ENCODE measurements around the gene SLC25A24. TPM values are rescaled to one million over a fixed set of nuclear protein-coding genes. Genes with fewer than 3 reads are reported as not detected.

Gene SLC25A24
- total and polyA plus RNA-seq, 10 of the 15 experiments (the other 5 are each of a cell fraction or from before 2014, with no cell fraction given) = 4.0 to 20.6 (median 14.2) TPM

DNA sequence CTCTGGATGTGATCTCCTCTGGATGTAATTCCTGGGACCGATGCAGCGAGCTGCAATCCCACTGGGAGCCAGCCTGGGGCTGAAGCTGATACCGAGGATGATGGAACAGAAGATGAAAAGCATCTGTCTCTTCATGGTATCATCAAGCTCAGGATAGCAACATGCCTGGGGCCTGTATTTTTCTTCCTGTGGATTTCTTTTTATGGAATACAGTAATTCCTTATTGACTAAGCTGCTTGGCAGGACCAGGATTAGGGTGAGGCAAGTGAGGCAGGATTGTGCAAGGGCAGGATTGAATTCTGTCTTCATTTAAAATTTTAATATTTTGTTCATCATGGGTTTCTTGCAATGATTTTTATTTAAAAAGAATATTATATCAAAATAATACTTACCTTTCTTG lies 86.6 kb downstream of the SLC25A24 start:
- TF ChIP-seq ZSCAN29 (IDR thresholded peaks at IDR 0.05) = no peak
- no peak for TF ChIP-seq CBX3 (IDR thresholded peaks at IDR 0.05; ENCODE audit: borderline replicate concordance, low read depth)
- TF ChIP-seq ETV6 (conservative IDR thresholded peaks at IDR 0.05 in 1 of 2, IDR thresholded peaks at IDR 0.05 in 1 of 2; ENCODE audit: borderline replicate concordance in 1 of 2, low read depth in 1 of 2) = no peak
- no peak for TF ChIP-seq JUND (IDR thresholded peaks at IDR 0.05; ENCODE audit: low read depth, low read length)
- TF ChIP-seq TCF12 (IDR thresholded peaks at IDR 0.05; ENCODE audit: low read depth, low read length) = no peak
- TF ChIP-seq, protein P1, sequence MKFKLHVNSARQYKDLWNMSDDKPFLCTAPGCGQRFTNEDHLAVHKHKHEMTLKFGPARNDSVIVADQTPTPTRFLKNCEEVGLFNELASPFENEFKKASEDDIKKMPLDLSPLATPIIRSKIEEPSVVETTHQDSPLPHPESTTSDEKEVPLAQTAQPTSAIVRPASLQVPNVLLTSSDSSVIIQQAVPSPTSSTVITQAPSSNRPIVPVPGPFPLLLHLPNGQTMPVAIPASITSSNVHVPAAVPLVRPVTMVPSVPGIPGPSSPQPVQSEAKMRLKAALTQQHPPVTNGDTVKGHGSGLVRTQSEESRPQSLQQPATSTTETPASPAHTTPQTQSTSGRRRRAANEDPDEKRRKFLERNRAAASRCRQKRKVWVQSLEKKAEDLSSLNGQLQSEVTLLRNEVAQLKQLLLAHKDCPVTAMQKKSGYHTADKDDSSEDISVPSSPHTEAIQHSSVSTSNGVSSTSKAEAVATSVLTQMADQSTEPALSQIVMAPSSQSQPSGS (IDR thresholded peaks at IDR 0.05; ENCODE audit: low read length) = no peak
- TF ChIP-seq, protein P2, sequence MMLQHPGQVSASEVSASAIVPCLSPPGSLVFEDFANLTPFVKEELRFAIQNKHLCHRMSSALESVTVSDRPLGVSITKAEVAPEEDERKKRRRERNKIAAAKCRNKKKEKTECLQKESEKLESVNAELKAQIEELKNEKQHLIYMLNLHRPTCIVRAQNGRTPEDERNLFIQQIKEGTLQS (IDR thresholded peaks at IDR 0.05; ENCODE audit: borderline replicate concordance, extremely low read depth, low read depth, low read length) = no peak
- TF ChIP-seq LARP7 (IDR thresholded peaks at IDR 0.05) = no peak
- no peak for TF ChIP-seq KDM1A (IDR thresholded peaks at IDR 0.05; ENCODE audit: borderline replicate concordance)
- TF ChIP-seq CBX5 (IDR thresholded peaks at IDR 0.05; ENCODE audit: low read depth) = no peak
- TF ChIP-seq, protein P3, sequence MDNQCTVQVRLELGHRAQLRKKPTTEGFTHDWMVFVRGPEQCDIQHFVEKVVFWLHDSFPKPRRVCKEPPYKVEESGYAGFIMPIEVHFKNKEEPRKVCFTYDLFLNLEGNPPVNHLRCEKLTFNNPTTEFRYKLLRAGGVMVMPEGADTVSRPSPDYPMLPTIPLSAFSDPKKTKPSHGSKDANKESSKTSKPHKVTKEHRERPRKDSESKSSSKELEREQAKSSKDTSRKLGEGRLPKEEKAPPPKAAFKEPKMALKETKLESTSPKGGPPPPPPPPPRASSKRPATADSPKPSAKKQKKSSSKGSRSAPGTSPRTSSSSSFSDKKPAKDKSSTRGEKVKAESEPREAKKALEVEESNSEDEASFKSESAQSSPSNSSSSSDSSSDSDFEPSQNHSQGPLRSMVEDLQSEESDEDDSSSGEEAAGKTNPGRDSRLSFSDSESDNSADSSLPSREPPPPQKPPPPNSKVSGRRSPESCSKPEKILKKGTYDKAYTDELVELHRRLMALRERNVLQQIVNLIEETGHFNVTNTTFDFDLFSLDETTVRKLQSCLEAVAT (IDR thresholded peaks at IDR 0.05) = no peak
- no peak for TF ChIP-seq EGR1 (IDR thresholded peaks at IDR 0.05; ENCODE audit: borderline replicate concordance in 1 of 2, low read depth in 2 of 2, low read length in 2 of 2)
- no peak for TF ChIP-seq WRNIP1 (IDR thresholded peaks at IDR 0.05; ENCODE audit: borderline replicate concordance, low read depth, low read length)
- TF ChIP-seq, protein P4, sequence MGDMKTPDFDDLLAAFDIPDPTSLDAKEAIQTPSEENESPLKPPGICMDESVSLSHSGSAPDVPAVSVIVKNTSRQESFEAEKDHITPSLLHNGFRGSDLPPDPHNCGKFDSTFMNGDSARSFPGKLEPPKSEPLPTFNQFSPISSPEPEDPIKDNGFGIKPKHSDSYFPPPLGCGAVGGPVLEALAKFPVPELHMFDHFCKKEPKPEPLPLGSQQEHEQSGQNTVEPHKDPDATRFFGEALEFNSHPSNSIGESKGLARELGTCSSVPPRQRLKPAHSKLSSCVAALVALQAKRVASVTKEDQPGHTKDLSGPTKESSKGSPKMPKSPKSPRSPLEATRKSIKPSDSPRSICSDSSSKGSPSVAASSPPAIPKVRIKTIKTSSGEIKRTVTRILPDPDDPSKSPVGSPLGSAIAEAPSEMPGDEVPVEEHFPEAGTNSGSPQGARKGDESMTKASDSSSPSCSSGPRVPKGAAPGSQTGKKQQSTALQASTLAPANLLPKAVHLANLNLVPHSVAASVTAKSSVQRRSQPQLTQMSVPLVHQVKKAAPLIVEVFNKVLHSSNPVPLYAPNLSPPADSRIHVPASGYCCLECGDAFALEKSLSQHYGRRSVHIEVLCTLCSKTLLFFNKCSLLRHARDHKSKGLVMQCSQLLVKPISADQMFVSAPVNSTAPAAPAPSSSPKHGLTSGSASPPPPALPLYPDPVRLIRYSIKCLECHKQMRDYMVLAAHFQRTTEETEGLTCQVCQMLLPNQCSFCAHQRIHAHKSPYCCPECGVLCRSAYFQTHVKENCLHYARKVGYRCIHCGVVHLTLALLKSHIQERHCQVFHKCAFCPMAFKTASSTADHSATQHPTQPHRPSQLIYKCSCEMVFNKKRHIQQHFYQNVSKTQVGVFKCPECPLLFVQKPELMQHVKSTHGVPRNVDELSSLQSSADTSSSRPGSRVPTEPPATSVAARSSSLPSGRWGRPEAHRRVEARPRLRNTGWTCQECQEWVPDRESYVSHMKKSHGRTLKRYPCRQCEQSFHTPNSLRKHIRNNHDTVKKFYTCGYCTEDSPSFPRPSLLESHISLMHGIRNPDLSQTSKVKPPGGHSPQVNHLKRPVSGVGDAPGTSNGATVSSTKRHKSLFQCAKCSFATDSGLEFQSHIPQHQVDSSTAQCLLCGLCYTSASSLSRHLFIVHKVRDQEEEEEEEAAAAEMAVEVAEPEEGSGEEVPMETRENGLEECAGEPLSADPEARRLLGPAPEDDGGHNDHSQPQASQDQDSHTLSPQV (IDR thresholded peaks at IDR 0.05) = no peak
- TF ChIP-seq CBFB (IDR thresholded peaks at IDR 0.05; ENCODE audit: low read depth) = no peak
- TF ChIP-seq EED (IDR thresholded peaks at IDR 0.05; ENCODE audit: low read depth) = no peak
- TF ChIP-seq KLF5 (IDR thresholded peaks at IDR 0.05; ENCODE audit: partially characterized antibody) = no peak
- H3K79me2 ChIP-seq (ENCODE audit: control insufficient read depth, insufficient read depth, low read length) = no peaks in the 10 kb centered on the region
- 19% methylated on average over 3 of the region's 3 CpGs for WGBS (ENCODE audit: insufficient coverage, insufficient replicate concordance, low lambda C conversion rate, missing lambda C conversion rate)
- no peaks in the 10 kb centered on the region; a peak in 1 of 4 replicates for H3K27me3 ChIP-seq (replicated peaks in 1 of 2; ENCODE audit: control insufficient read depth in 2 of 2, insufficient read depth in 2 of 2, low read length in 1 of 2)
- no peaks in the 10 kb centered on the region for H4K20me1 ChIP-seq (ENCODE audit: control insufficient read depth, insufficient read depth)
- H3K9ac ChIP-seq (ENCODE audit: control insufficient read depth, insufficient read depth, low read length) = no peak overlapping the region
- POLR2A ChIA-PET = no interaction called here
- H3K4me1 ChIP-seq (ENCODE audit: control insufficient read depth, insufficient read depth, low read length) = no peaks in the 10 kb centered on the region
- CTCF ChIA-PET = interaction anchor here (1.0 to 1.6 kb wide), 2 partner anchors 12 to 331 kb away, joined by 3 to 5 read pairs; no protein-coding TSS in a partner anchor
- no peak for DNase-seq (ENCODE audit: low read depth, low spot score)
- ATAC-seq = no peak
- FAIRE-seq = no peak
- H3K4me3 ChIP-seq = no peak overlapping the region
- RAD21 ChIA-PET (ENCODE audit: unreplicated experiment) = interaction anchor here (0.6 kb wide), 1 partner anchor 12 kb away, joined by 3 read pairs; no protein-coding TSS in a partner anchor
- H3K4me2 ChIP-seq (ENCODE audit: control insufficient read depth, insufficient read depth) = no peak overlapping the region
- no peak overlapping the region for H2AFZ ChIP-seq (ENCODE audit: control insufficient read depth, low read depth, low read length)
- no TSS peak for BruUV-seq (replicated peaks)
- intact Hi-C loops (cut with micrococcal nuclease; ENCODE audit: unreplicated experiment) = no loop called here
- no peaks in the 10 kb centered on the region for H3K36me3 ChIP-seq (ENCODE audit: control insufficient read depth in 2 of 2, insufficient read depth in 2 of 2, low read length in 1 of 2)
- in situ Hi-C loops (cut with MboI) = no loop called here
- no peak overlapping the region for H3K27ac ChIP-seq (ENCODE audit: control insufficient read depth, insufficient read depth)
- SMC1A ChIA-PET (ENCODE audit: uncharacterized antibody, unreplicated experiment) = interaction anchor here (1.4 kb wide), 1 partner anchor 331 kb away, joined by 4 read pairs; no protein-coding TSS in a partner anchor
- H3K9me3 ChIP-seq (replicated peaks; ENCODE audit: control insufficient read depth, insufficient read depth, low read length) = no peaks in the 10 kb centered on the region
